Thyroid gland (tissue), 4 donors: ENCODE results near the gene ARHGAP30.

Source experiments
- POLR2A ChIP-seq, 2 donors: fragments of 450-650 bp; IDR thresholded peaks; one replicate each; pipeline ENCODE4 v1.6.1; 2017; ENCODE audit warnings: antibody characterized with exemption in 2 of 2, mild to moderate bottlenecking in 2 of 2, moderate library complexity in 1 of 2
- TF ChIP-seq, protein P1 (sequence below), 6 experiments: fragments of 200-600 bp in 3 of 6; fragments of 450-650 bp in 3 of 6; sonication (generic) in 3 of 6; IDR thresholded peaks; one replicate each; pipeline ENCODE4 v1.5.1; 2016 to 2019; ENCODE audit warnings: antibody characterized with exemption in 6 of 6, mild to moderate bottlenecking in 2 of 6, inconsistent platforms in 1 of 6, moderate library complexity in 1 of 6

DNA sequence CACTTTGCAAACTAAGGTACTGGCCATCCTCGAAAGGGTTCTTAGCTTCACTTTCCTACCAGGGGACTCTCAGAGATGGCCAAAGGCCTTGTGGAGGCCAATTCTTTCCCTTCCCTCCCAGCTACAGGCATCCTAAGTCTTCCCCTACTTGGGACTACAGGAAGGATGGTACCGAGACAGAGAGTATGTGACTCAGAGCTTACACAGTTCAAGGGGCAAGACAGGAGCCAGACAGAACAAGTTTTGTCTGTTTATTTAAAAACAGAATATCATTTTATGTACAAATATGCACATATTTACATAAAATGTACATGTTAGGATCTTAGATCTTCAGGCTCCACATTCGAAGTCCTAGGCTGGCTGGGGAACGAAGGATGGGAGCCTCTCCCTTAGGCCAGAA is 1.1 kb upstream of the ARHGAP30 start:
- TF ChIP-seq, protein P1, sequence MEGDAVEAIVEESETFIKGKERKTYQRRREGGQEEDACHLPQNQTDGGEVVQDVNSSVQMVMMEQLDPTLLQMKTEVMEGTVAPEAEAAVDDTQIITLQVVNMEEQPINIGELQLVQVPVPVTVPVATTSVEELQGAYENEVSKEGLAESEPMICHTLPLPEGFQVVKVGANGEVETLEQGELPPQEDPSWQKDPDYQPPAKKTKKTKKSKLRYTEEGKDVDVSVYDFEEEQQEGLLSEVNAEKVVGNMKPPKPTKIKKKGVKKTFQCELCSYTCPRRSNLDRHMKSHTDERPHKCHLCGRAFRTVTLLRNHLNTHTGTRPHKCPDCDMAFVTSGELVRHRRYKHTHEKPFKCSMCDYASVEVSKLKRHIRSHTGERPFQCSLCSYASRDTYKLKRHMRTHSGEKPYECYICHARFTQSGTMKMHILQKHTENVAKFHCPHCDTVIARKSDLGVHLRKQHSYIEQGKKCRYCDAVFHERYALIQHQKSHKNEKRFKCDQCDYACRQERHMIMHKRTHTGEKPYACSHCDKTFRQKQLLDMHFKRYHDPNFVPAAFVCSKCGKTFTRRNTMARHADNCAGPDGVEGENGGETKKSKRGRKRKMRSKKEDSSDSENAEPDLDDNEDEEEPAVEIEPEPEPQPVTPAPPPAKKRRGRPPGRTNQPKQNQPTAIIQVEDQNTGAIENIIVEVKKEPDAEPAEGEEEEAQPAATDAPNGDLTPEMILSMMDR (IDR thresholded peaks at IDR 0.05) = no peak
- TF ChIP-seq POLR2A (IDR thresholded peaks at IDR 0.05) = no peak
